SU-DHL-6 (cell line): ENCODE results near the gene MAML3.

Experiments used
- H2AFZ ChIP-seq: fragments of 200-600 bp; sonication (generic); 2 replicates; pipeline ENCODE4 v1.6.1; 2014; ENCODE audit warnings: low read depth, mild to moderate bottlenecking, moderate library complexity, mixed read lengths, antibody characterized with exemption, low read length; ENCODE audit not compliant: severe bottlenecking
- H3F3A ChIP-seq: fragments of 200-600 bp; shearing (Covaris generic); 2 replicates; pipeline ENCODE4 v1.6.0; 2016; ENCODE audit warnings: antibody characterized with exemption, mild to moderate bottlenecking; ENCODE audit not compliant: insufficient read depth
- H3K27ac ChIP-seq: fragments of 200-600 bp; sonication (generic); 2 replicates; pipeline ENCODE4 v1.5.1; 2016; ENCODE audit warnings: low read depth, mild to moderate bottlenecking, low read length, moderate library complexity, mixed read lengths
- H3K27me3 ChIP-seq: fragments of 200-600 bp; sonication (generic), shearing (Covaris generic); 2 replicates; pipeline ENCODE4 v1.6.0; 2014; ENCODE audit warnings: mild to moderate bottlenecking, low read length
- H3K36me3 ChIP-seq: fragments of 200-600 bp; sonication (generic); 2 replicates; pipeline ENCODE4 v1.6.1; 2014; ENCODE audit warnings: mild to moderate bottlenecking, low read length, mixed read lengths
- H3K4me2 ChIP-seq: fragments of 300-600, 200-600 bp; shearing (Covaris generic), sonication (generic); 2 replicates; pipeline ENCODE4 v1.6.0; 2014; ENCODE audit warnings: low read length, low read depth, mild to moderate bottlenecking; ENCODE audit not compliant: poor library complexity, severe bottlenecking
- H3K4me3 ChIP-seq: fragments of 200-600 bp; sonication (generic); 2 replicates; pipeline ENCODE4 v1.5.1; 2014; ENCODE audit warnings: antibody characterized with exemption, low read length, mild to moderate bottlenecking, mixed read lengths; ENCODE audit not compliant: insufficient read depth, poor library complexity, severe bottlenecking
- H3K79me2 ChIP-seq: fragments of 200-600 bp; sonication (generic); 2 replicates; pipeline ENCODE4 v1.6.1; 2014; ENCODE audit warnings: mild to moderate bottlenecking, low read length, moderate library complexity; ENCODE audit not compliant: insufficient read depth
- H3K9ac ChIP-seq: fragments of 200-600 bp; sonication (generic); 2 replicates; pipeline ENCODE4 v1.7.0; 2014; ENCODE audit warnings: mild to moderate bottlenecking, low read length
- H3K9me2 ChIP-seq: fragments of 200-600 bp; sonication (generic); replicated peaks from 2 replicates; pipeline ENCODE4 v1.6.1; 2014; ENCODE audit warnings: low read length; ENCODE audit not compliant: insufficient read depth
- H3K9me3 ChIP-seq: fragments of 200-600 bp; sonication (generic); 2 replicates; pipeline ENCODE4 v1.6.1; 2014; ENCODE audit warnings: low read length, mixed read lengths; ENCODE audit not compliant: insufficient read depth
- H4K20me1 ChIP-seq: fragments of 200-600 bp; sonication (generic); 2 replicates; pipeline ENCODE4 v1.6.1; 2014; ENCODE audit warnings: low read depth, mild to moderate bottlenecking, antibody characterized with exemption, low read length, moderate library complexity, mixed read lengths
- CTCF ChIP-seq: fragments of 200-600 bp; sonication (generic); IDR thresholded peaks from one replicate; pipeline ENCODE4 v1.5.1; 2017; ENCODE audit warnings: antibody characterized with exemption, mild to moderate bottlenecking, low read length, moderate library complexity; ENCODE audit not compliant: insufficient read depth, poor library complexity, severe bottlenecking
- EZH2phosphoT487 ChIP-seq: fragments of 200-600 bp; sonication (generic), shearing (Covaris generic); conservative IDR thresholded peaks from 2 replicates; pipeline ENCODE4 v1.6.1; 2018; ENCODE audit warnings: mild to moderate bottlenecking, antibody characterized with exemption, low read length, moderate library complexity, mixed read lengths

The MAML3 gene

GRCh38 chr4:139859876-139860275 lies 294.1 kb downstream of the MAML3 start:
- H3K36me3 ChIP-seq: no peaks in the 10 kb centered on the region
- no peaks in the 10 kb centered on the region for H3K79me2 ChIP-seq
- H3F3A ChIP-seq: no peaks in the 10 kb centered on the region
- no peaks in the 10 kb centered on the region for H3K9me3 ChIP-seq
- no peaks in the 10 kb centered on the region for H3K27me3 ChIP-seq
- no peak overlapping the region for H3K4me2 ChIP-seq
- H3K4me3 ChIP-seq: no peak overlapping the region
- TF ChIP-seq CTCF (no peak), EZH2phosphoT487 (no peak)
- no peaks in the 10 kb centered on the region for H4K20me1 ChIP-seq
- no peaks in the 10 kb centered on the region for H3K9me2 ChIP-seq
- no peak overlapping the region for H3K27ac ChIP-seq
- H2AFZ ChIP-seq: no peak overlapping the region
- H3K9ac ChIP-seq: no peak overlapping the region

- H4K20me1 ChIP-seq: no peaks in the 10 kb centered on the region
- no peaks in the 10 kb centered on the region for H3K79me2 ChIP-seq
- no peaks in the 10 kb centered on the region for H3K9me2 ChIP-seq
- no peak overlapping the region for H3K4me3 ChIP-seq
- H3K9me3 ChIP-seq: no peaks in the 10 kb centered on the region
- no peaks in the 10 kb centered on the region for H3F3A ChIP-seq
- H3K36me3 ChIP-seq: no peaks in the 10 kb centered on the region
- no peak overlapping the region for H3K27ac ChIP-seq
- H3K4me2 ChIP-seq: no peak overlapping the region
- H3K27me3 ChIP-seq: no peaks in the 10 kb centered on the region
- TF ChIP-seq CTCF: no peak
- no peak for TF ChIP-seq EZH2phosphoT487
- H3K9ac ChIP-seq: no peak overlapping the region
- no peak overlapping the region for H2AFZ ChIP-seq
Observed at GRCh38 chr4:139858436-139859205, 295.4 kb downstream of the MAML3 start.

GRCh38 chr4:139857977-139858376 lies 296.0 kb downstream of the MAML3 start:
- Histone ChIP-seq H3K79me2 (no peaks in the 10 kb centered on the region), H3K27ac (no peak overlapping the region), H3K4me3 (no peak overlapping the region), H3K36me3 (no peaks in the 10 kb centered on the region), H3F3A (no peaks in the 10 kb centered on the region), H3K9me3 (no peaks in the 10 kb centered on the region), H2AFZ (no peak overlapping the region), H4K20me1 (no peaks in the 10 kb centered on the region), H3K9ac (no peak overlapping the region), H3K9me2 (no peaks in the 10 kb centered on the region), H3K4me2 (no peak overlapping the region), H3K27me3 (no peaks in the 10 kb centered on the region)
- no peak for TF ChIP-seq CTCF
- no peak for TF ChIP-seq EZH2phosphoT487
